NCI-H82 (cell line): Measurements from ENCODE around the gene ZNF740.
"Not testable (repeated sequence)": the region's sequence is repeated elsewhere in the genome, so short reads cannot be mapped to it uniquely, and the experiment has no call there.

ENCODE experiments used
- DNase-seq: peaks from one replicate; lab custom pipeline; 2025; lab: John Stamatoyannopoulos, UW

ZNF740 gene

DNA sequence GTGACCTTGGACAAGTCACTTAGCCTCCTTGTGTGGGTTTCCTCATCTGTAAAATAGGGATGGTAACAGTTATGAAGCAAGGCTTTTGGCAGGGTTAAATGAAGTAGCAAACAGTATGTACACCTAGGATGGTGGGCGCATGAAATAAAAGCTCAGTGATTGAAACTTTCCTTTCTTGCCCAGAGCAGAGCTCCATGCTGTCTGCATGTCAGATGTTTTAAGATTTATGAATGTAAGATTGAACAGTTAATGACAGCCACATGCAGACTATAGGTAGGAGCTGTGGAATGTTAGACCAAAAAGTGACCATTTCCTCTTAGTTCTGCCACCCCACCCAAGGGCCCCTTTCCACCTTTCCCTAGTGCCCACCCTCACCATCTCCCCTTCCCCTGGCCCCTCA, 14.5 kb downstream of the ZNF740 start:
- DNase-seq = no peak

DNA sequence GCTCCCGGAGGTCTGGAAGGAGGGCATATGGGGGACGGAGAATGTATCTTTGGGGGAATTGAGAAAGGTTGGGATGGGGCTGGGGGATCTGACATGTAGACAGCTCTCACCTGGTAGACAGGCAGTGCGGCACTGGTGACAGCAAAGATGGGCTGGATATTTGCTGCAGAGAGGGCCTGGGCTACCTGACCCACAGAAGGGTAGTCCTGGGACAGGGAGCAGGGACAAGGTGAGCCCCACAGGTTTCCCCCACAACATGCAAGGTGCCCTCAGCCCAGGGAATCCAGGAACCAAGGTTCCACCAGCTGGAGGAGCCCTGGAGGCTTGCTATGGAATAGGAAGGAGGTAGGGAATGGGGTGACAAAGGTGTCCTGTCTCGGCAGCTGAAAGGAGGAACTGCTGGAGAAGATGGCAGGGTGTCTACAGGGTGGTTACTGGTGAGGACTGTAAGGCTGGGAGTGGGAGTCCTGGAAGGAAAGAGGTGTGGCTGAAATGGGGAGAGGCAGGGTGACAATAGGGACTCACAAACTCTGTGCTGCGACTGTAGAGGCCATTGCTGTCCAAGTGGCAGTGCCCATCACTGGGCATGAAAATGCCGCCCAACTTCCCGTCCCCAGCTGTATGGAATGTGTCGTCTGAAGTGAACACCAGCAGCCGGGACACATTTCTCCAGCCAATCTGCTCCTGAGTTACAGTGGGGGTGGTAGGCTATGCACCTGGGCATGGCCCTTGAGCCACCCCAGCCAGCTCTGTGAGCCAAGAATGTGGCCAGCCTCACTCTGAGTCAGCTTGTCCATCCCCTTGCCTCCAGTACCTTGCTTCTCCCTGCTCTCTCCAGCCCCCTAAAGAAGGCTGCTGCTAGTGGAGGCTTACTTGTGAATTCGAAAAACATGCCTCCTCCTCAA, 15.2 kb downstream of the ZNF740 start:
- DNase-seq = no peak

DNA sequence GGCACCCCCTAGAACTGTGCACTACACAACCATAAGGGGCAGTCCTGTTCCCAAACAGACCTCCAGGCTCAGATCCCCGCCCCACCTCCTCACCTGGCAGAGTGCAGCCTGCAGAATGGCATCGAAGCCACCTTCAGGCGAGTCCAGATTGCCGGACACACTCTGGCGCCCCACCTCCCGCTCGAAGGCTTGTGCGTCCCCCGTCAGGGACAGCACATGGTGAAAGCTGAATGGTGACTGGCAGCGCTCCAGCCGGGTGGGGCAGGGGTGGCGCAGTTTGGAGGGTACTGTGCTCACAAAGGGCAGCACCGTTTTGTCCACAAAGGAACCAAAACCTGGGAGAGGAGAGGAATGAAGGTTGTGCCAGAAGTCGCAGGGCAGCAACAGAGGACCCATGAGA, 16.0 kb downstream of the ZNF740 start:
- DNase-seq = no peak

DNA sequence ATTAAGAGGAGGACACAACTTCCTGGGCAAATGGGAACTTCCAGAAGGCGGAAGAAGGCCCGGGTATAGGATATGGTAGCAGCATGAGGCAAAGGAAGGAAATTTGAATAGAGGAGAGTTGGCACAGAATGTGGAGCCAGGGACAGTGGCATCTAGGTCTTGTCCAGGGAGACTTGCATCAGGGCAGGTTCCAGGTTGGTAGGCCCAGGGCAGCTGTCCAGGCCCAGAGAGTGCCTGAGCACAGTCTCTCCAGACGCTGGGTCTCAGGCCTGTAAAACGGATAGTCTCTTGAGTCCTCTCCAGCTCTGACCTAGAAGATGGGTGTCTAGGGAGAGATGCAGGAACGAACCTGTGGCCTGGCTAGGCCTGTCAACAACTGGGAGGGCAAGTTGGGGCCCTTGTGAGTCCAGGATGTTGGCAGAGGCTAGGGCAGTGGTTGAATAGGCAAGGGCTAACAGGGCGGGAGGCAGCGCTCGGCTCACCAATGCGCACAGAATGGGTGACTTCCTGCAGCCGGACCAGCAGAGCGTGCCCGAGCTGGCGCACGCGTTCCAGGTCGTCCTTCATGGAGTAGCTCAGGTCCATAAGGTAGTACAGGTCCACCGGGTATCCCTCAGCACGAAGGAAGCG, 16.6 kb downstream of the ZNF740 start:
- no peak for DNase-seq

DNA sequence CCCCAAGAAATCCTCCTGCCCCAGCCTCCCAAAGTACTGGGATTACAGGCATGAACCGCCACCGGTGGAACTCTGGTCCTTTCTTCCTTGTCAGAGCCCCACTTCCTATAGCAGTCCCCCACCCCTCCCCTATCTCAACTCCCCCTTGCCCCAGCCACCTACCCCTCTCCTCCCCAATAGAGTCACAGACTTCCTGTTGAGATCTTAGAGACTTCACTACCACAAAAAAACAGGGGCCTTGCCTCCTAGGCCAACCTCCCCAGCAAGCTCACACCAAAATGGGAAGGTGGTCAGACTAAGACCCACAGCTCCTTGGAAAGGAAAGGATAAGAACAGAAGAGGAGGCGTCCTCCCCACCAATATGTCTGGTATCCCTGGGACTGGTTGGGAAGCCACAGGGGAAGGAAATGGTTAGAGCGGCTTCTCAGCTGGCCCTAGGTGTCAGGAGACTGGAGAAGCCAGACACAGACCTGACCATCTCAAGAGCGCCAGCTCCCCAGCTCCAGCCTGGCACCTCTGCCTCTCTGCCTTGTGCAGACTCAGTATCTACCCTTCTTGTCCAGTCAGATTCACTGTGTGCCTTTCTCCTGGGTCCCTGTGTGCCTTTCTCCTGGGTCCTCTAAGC, 18.1 kb downstream of the ZNF740 start:
- DNase-seq = no peak

DNA sequence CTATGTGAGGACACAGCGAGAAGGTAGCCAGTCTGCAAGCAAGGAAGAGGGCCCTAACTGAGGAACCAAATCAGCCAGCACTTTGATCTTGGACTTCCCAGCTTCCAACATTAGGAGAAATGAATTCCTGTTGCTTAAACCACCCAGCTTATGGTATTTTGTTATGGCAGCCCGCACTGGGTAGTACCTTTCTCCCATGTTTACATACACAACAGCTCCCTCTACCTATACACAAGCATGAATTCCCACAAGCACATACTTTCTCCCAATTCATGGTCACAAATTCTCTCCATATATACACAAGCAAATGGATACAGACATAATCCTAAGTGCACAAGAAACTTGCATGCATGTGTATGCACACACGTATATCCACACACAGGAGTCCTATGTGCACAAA, 19.2 kb downstream of the ZNF740 start:
- no peak for DNase-seq

DNA sequence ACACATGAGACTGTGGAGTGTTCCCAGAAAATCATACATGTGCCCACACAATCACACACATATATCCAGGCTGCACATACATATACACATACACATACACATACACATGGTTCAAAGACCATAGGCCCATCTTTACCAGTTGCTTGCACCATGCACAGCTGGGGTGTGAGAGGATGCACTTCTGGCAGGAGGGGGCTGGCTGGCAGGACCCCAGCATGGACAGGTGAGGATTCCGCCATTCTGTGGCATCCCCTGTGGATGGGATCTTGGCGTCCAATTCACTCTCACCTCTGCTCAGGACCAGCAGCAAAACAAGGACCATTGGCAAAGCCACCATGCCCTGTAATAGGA, 19.6 kb downstream of the ZNF740 start:
- DNase-seq = no peak

DNA sequence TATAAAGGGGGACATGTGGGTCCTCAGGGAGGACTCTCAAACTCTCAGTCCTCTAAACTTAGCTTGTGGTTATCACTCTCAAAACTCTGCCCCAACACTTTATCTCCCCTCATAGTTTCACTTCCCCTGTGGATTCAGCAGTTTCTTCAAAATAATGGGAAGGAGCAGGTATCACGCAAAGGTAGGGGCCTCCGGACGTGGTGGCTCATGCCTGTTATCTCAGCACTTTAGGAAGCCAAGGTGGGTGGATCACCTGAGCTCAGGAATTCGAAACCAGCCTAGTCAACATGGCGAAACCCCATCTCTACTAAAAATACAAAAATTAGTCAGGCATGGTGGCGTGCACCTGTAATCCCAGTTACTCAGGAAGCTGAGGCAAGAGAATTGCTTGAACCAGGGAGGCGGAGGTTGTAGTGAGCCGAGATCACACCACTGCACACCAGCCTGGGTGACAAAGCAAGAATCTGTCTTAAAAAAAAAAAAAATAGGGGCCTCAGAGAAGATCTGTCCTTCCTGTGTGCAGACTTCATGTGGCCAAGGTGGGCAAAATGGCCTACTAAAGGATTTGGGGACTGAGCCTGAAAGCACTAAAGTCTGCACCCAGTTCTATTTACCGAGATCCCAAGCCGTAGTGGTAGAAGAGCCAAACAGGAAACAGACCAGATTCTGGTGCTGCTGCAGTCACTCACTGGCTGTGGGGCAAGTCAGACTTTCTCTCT, 20.1 kb downstream of the ZNF740 start:
- no peak for DNase-seq

DNA sequence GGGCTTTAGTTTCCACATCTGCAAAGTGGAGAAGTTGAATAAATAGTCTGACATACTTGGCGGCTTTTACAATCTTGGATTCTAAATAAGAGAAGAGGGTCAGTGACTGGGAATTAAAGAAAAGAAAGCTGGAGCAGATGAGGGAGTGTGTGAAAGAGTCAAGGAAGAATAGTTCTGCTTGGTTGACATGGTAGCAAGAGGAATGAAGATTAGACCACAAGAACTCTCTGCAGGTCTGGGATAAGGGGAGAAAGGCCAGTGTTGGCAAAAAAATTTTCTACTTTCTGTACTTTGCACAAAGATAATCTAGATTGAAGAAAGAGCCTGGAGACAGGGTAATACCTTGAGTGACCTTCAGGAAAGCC, 20.6 kb downstream of the ZNF740 start:
- no peak for DNase-seq

DNA sequence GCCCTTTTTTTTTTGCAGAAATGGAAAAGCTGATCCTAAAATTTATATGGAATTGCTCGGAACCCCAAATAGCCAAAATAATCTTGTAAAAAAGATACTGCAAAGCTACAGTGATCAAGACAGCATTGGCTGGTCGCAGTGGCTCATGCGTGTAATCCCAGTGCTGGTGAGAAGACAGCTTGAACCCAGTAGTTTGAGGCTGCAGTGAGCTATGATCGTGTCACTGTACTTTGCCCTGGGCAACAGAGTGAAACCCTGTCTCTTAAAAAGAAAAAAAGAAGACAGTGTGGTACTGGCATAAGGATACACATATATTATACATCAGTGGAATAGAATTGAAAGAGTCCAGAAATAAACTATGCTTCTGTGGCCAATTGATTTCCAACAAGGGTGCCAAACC, 21.1 kb downstream of the ZNF740 start:
- DNase-seq = no peak

DNA sequence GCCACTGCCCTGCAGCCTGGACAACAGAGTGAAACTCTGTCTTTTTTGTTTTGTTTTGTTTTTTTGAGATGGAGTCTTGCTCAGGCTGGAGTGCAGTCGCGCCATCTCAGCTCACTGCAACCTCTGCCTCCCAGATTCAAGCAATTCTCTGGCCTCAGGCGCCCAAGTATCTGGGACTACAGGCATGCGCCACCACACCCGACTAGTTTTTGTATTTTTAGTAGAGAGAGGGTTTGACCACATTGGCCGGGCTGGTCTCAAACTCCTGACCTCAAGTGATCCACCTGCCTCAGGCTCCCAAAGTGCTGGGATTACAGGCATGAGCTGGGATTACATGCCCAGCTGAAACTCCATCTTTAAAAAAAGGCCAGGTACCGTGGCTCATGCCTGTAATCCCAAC, 21.8 kb downstream of the ZNF740 start:
- DNase-seq = not testable (repeated sequence)

DNA sequence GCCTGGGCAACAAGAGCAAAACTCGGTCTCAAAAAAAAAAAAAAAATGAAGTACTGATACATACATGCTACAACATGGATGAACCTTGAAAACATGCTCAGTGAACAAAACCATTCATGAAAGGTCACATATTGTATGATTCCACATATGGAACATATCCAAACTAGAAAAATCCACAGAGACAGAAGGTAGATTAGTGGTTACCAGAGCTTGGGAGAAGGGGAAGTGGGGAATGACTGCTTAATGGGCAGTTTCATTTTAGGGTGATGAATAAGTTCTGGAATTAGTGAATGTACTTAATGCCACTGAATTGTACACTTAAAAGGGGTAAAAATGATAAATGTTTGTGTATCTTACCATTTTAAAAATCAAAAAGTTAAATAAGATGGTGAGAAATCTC, 23.8 kb downstream of the ZNF740 start:
- no peak for DNase-seq

DNA sequence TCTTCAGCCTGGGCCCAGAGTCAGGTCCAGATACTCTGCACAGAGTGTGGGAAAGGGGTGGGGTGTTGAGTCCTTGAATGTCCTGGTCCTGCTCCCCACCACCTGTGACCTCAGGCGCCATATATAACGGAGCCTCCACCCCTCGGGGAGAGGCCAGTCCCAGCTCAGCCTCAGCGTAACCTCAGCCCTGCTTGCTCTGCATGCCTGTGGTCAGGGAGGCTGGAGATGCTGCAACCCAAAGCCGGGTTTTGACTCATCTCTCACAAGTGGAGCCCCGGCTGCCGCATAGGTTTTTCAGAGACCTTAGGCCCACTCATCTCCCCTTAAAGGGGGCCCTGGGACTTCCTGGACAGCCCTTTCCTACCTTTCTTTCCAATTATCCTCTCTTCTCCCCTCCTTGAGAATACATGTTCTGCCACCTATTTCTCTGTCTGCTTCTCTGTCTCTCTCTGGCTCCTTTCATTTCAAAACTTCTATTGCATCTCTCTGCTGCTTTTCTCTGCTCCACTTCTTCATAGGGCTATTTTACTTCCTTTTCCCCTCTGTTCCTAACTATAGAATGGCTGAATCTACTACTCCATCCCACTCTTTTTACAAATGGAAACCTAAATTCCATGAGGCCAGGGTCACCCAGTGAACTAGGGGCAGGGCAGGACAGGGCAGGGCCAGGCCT, 25.4 kb downstream of the ZNF740 start:
- no peak for DNase-seq

DNA sequence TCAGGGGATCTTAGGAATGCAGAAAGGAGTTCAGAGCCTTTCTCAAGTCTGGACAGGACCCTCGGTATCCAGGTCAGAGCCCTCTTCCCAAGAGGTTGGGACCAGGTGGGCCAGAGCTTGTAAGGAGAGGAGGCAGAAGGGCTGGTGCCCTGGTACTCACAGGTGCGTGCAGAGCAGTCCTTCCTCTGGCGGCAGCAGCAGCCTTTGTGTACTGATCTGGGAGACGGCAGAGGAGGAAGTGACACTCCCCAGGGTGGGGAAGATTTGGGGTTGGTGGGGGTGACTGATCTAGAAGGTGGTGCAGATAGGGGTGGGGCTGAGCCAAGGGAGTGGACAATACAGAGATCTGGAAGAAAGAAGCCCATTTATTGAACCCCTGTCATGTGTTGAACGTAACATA, 26.5 kb downstream of the ZNF740 start, which contains the start of gene ITGB7:
Gene ITGB7 (minus strand): TSS at position 210 of the 400 bp plus-strand sequence. CDS start 6,808 bp downstream, outside the sequence.
- no peak for DNase-seq

DNA sequence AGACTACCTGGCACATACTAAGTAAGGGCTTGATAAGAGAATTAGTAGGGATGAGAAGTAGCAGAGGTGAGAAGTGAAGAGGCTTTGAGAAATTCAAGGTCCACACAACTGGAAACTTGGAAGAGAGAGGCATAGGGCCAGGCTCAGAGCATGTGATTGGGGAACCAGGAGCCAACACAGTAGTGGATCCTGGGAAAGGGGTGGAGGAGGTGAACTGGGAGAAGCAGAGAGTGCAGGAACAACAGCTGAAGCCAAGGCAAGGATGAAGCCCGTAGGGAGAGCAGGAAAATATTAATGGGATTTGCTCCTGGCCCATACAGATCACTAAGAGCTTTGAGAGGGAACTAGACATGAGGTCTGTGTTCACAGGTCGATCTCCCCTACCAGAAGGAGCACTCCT, 27.9 kb downstream of the ZNF740 start:
- peak; percentile 94 for DNase-seq

DNA sequence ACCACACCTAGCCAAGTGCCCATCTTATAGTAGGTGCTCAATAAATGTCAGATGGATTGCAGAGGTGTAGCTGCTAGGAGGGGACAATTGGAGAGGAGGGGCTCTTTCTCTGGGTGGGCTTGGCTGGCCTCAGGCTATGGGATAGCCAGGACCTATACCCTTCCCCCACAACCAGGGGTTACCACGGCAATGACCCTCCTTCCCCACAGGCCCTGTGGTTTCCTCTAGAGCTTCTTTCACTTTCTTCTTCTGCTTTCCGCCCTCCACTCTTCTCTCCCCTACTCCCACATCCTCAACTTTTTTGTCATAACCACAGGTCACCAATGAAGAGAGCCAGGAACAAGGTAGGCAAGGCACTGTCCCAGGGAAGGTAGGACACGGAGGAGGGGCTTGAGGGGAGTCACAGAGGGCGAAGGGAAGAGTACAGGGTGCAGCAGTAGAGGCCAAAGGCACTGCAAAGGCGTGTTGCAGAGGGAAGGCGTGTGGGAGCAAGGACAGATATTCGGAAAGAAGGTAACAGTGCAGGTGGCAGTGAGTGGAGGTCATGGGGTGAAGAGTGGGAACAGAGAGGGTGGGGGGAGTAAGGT, 28.4 kb downstream of the ZNF740 start:
- DNase-seq = no peak

DNA sequence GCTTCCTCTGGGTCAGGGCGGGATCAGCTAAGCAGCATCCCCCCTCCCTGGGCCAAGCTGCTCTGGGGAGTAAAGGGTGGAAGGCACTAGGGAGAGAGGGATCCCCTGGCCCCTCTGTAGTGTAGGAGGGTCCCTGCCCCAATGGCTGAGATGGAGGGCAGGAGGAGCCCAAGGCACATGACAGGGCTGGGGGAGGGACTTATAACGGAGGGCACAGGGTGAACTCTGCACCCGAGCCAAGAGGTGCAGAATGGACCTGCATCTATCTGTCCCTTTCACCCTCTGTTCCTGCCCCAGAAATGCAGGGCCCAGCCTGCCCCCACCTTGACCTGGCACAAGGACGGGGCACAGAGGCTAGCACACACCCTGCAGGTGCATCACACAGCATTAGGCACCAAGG, 30.3 kb downstream of the ZNF740 start:
- no peak for DNase-seq

DNA sequence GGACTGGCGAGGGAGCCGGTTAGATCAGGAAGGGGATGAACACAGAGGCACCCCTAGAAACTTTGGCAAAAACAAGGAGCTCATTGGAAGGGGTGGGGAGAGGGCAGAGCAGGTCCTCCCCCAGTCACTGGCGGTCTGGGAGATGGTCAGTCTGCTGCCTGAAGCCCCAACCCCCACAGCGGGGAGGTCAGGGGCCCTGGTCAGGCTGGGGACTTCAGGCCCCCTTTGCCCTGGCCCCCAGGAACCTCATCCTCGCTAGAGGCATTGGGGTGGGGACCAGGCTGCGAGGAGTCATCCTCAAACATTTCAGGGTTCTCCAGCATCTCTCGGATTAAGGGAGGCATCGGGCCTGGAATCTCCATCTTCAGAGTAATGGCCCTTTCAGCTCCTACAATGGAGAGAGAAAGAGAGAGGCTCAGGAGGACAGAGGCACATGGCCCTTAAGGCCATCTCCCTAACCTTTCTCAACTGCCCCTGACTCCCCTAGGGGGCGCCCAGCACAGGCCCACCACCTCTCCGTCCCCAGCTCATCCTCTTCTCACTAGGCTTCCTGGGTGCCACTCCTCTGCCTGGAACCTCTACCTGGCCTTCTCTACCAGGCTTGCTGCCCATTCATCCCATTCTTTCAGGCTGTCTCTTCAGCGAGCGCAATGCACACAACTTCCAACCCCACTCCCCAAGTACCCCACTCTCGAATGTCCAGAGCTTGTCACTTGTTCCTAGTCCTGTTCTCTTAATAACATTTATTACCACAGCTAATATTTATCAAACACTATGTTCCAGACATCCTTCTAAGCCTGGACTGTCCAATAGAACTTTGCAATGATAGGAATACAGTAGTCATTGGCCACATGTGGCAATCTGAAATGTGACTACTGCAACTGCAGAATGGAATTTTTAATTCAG, 31.2 kb downstream of the ZNF740 start:
- DNase-seq = peak; percentile 73

DNA sequence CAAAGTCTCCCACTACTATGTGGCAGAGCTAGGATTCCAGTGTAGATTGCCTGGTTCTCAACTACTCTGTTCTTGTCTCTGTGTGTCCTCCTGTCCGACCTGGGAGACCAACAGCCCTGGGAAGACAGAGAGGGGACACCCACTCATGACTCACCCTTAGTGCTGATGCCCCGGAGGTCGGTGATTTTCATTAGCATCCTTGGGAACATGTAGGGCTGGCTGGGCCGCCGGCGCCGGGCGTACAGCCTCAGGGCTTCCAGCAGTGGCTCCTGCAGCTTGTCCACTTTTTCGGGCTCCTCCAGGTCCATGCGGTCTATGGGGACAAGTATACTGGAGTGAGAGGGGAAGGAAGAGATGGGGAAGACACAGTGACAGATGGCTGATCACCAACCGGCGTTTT, 32.4 kb downstream of the ZNF740 start:
- no peak for DNase-seq

DNA sequence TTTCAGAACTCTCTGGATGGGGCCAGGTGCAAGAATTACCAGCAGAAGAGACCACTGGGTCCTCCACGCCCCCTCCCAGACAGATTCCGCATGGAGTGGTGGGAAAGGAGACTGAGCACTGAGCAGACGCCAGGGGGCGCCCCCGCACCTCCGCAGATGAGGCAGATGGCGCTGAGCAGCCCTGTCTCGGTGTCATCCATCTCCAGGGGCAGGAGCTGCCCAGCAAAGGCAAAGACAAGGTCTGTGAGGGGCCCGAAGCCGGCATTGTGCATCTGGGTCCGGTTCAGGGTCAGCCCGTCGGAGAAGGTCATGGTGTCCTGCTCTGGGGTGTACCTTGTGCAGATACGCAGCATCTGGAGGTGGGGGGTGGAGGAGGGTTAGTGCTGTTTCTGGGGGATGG, 32.8 kb downstream of the ZNF740 start:
- peak; percentile 91 for DNase-seq

DNA sequence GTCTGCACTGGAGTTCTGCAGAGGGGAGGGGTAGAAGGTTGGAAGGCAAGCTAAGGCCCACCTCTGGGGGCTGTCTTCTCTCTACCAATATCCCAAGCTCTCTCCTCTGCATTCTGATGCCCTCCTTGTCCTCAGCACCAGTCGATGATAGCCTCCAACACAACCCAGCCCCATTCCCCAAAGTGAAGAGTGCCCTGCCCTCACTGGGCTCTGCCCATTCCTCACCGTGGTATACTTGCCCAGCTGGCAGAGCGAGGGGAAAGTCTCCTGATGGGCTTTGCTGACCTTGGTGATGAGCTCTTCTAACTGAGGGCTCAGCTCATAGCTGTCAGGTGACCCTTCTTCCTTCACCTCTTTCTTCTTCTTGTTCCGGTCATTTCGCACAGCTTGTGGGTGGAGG, 33.7 kb downstream of the ZNF740 start:
- DNase-seq = no peak
